PFSK-1 (cell line): ENCODE data around the gene TRRAP.

Experiments used
- FOXP2 ChIP-seq: optimal IDR thresholded peaks from 2 replicates; pipeline ENCODE3; 2011; ENCODE audit warnings: borderline replicate concordance, control low read depth, inconsistent platforms; ENCODE audit not compliant: insufficient read depth; ENCODE audit errors: extremely low read length, extremely low read depth
- POLR2AphosphoS5 ChIP-seq: IDR thresholded peaks from 2 replicates; pipeline ENCODE4 v1.6.1; 2012; ENCODE audit warnings: low read depth, mild to moderate bottlenecking, control low read depth, low read length, moderate library complexity
- SIN3A ChIP-seq: IDR thresholded peaks from 2 replicates; pipeline ENCODE4 v1.6.1; 2012; ENCODE audit warnings: mild to moderate bottlenecking, low read length, moderate library complexity, borderline replicate concordance; ENCODE audit not compliant: insufficient read depth
- TAF1 ChIP-seq: IDR thresholded peaks from 2 replicates; pipeline ENCODE4 v1.6.1; 2012; ENCODE audit warnings: low read length, control low read depth, borderline replicate concordance; ENCODE audit not compliant: insufficient read depth
- TF ChIP-seq, protein P1 (sequence below), 2 experiments: IDR thresholded peaks; 2 replicates each; pipeline versions ENCODE4 v1.6.1 to v1.8.0; 2011 to 2012; ENCODE audit warnings: low read depth in 2 of 2, low read length in 2 of 2, control low read depth in 1 of 2, inconsistent platforms in 1 of 2, mild to moderate bottlenecking in 1 of 2, moderate library complexity in 1 of 2; ENCODE audit not compliant: insufficient read depth in 1 of 2

Gene TRRAP

DNA sequence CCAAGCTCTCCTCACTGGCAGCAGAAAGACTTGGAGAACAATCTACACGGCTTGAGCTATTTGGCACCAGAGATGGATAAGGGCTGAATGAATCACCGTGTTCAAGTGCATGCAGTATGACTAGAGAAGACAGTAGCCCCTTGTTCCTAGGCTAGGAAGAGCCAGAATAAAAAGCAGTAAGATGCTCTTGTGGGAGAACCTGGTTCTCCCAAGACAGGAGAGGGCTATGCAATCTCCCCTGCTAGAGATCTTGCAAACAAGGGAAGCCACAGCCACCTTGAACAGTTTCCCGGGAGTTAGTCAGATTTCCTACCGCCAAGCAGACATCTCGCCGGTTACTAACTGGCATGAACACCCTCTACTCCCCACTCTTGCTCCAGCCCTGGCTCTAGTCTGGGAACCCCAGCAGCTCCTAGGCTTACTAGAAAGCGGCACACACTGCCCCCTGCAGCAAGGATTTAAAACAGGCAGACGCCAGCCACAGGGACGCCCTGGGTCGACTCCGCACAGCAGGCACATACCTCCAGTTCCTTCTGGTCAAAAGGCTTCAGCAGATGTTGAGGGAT lies 158.3 kb downstream of the TRRAP start:
- TF ChIP-seq POLR2AphosphoS5, result no peak
- TF ChIP-seq, protein P1, sequence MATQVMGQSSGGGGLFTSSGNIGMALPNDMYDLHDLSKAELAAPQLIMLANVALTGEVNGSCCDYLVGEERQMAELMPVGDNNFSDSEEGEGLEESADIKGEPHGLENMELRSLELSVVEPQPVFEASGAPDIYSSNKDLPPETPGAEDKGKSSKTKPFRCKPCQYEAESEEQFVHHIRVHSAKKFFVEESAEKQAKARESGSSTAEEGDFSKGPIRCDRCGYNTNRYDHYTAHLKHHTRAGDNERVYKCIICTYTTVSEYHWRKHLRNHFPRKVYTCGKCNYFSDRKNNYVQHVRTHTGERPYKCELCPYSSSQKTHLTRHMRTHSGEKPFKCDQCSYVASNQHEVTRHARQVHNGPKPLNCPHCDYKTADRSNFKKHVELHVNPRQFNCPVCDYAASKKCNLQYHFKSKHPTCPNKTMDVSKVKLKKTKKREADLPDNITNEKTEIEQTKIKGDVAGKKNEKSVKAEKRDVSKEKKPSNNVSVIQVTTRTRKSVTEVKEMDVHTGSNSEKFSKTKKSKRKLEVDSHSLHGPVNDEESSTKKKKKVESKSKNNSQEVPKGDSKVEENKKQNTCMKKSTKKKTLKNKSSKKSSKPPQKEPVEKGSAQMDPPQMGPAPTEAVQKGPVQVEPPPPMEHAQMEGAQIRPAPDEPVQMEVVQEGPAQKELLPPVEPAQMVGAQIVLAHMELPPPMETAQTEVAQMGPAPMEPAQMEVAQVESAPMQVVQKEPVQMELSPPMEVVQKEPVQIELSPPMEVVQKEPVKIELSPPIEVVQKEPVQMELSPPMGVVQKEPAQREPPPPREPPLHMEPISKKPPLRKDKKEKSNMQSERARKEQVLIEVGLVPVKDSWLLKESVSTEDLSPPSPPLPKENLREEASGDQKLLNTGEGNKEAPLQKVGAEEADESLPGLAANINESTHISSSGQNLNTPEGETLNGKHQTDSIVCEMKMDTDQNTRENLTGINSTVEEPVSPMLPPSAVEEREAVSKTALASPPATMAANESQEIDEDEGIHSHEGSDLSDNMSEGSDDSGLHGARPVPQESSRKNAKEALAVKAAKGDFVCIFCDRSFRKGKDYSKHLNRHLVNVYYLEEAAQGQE (IDR thresholded peaks at IDR 0.05; ENCODE audit: insufficient read depth in 1 of 2, low read depth in 2 of 2, low read length in 2 of 2), result no peak
- TF ChIP-seq TAF1, result no peak
- no peak for TF ChIP-seq FOXP2

DNA sequence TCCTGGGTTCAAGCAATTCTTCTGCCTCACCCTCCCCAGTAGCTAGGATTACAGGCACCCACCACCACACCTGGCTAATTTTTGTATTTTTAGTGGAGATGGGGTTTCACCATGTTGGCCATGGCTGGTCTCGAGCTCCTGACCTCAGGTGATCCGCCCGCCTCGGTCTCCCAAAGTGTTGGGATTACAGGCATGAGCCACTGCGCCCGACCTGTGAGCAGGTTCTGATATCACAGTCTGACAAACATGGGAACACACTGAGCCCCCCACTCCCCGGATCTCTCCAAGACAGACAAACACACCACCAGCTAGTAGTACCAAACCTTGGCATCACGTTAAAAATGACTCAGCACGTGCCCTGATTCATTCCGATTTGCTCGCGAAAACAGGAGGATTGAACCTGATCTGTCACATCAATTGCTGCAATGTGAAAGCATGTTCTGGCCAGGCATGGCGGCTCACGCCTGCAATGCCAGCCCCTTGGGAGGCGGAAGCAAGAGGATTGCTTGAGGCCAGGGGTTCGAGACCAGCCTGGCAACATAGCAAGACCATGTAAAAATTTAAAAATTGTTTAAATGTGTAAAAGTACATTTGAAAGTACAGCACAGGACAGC lies 159.1 kb downstream of the TRRAP start:
- TF ChIP-seq POLR2AphosphoS5 (no peak), SIN3A (no peak), FOXP2 (no peak), TAF1 (no peak)
- TF ChIP-seq, protein P1 (IDR thresholded peaks at IDR 0.05; ENCODE audit: insufficient read depth in 1 of 2, low read depth in 2 of 2, low read length in 2 of 2), result no peak

DNA sequence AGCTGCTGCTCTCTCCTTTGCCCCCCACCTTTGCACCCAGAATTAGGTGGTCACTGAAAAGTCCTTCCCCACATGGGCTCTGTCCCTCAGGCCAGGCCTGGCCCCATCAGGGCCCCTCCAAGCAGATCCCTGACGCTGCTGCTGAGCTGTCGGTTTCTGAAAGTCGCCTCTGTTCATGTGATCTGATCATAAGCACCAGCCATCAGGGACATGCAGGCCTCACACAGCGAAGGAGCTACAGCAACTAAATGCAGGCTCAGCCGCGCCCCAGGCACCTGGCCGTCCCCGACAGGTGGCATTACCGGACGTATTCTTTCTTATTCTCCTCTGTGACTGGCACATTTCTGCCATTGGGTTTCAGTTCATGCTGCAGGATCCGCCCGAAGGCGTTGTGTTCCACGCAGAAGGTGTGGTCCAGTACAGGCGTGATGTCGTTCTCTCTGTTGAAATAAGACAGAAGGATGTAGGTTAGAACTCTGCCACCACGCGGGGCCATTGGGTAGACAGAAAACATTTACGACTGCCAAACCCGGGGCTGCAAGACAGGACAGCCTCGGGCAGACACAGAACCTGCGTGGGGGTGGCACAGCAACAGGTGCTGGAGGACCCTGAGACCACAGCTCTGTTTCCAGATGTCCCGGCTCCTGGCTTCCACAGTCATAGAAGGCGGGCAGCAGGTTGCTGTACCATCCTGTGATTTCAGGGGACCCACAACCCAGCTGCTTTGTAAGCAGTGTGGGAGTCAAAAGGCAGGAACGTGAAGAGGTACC lies 159.9 kb downstream of the TRRAP start:
- TF ChIP-seq POLR2AphosphoS5 (no peak), FOXP2 (no peak), SIN3A (no peak)
- TF ChIP-seq, protein P1 (IDR thresholded peaks at IDR 0.05; ENCODE audit: insufficient read depth in 1 of 2, low read depth in 2 of 2, low read length in 2 of 2), result no peak

DNA sequence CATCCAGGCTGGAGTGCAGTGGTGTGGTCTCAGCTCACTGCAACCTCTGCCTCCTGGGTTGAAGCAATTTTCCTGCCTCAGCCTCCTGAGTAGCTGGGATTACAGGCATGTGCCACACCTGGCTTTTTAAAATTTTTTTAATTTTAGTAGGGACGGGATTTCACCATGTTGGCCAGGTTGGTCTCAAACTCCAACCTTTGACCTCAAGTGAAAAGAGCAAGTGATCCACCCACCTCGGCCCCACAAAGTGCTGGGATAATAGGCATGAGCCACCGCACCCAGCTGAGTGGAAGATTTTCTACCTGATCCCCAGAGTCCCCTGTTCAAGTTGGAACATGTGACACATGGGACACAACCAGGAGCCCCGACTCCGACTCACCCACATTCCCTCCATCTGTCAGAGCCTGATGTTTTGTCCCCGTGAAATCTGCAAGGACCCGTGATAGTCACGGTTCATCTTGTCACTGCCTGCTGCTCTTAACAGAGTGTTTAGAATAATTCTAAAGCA lies 161.1 kb downstream of the TRRAP start:
- TF ChIP-seq TAF1 (no peak), SIN3A (no peak), POLR2AphosphoS5 (no peak), FOXP2 (no peak)
- TF ChIP-seq, protein P1 (IDR thresholded peaks at IDR 0.05; ENCODE audit: insufficient read depth in 1 of 2, low read depth in 2 of 2, low read length in 2 of 2), result no peak
